Transverse colon (tissue), 4 donors: ENCODE results near the gene OR4S1. TPM values are rescaled to one million over a fixed set of nuclear protein-coding genes. Genes with fewer than 3 reads are reported as not detected.
"Not testable (repeated sequence)": the region's sequence is repeated elsewhere in the genome, so short reads cannot be mapped to it uniquely, and the experiment has no call there.

Experiments
- DNase-seq: peaks from one replicate; pipeline ENCODE4 v3.0.0-alpha.2; 2019
- H3K27ac ChIP-seq, 4 donors: fragments of 200-600 bp; sonication (generic); 2 replicates each; pipeline ENCODE4 v1.5.1; 2016 to 2018; ENCODE audit warnings: inconsistent platforms in 4 of 4
- H3K27me3 ChIP-seq: fragments of 200-600 bp; sonication (generic); 2 replicates; pipeline ENCODE4 v1.5.1; 2017; ENCODE audit warnings: inconsistent platforms
- H3K36me3 ChIP-seq, 4 donors: fragments of 200-600 bp; sonication (generic); 2 replicates each; pipeline ENCODE4 v1.5.1; 2017 to 2019; ENCODE audit warnings: inconsistent platforms in 4 of 4
- H3K4me1 ChIP-seq, 4 donors: fragments of 200-600 bp; sonication (generic); 2 replicates each; pipeline ENCODE4 v1.5.1; 2017 to 2020; ENCODE audit warnings: inconsistent platforms in 4 of 4
- H3K4me3 ChIP-seq, 4 donors: fragments of 200-600 bp; sonication (generic); 1 replicate in 1 of 4; 2 replicates in 3 of 4; pipeline versions ENCODE4 v1.5.1 to v1.6.1; 2017 to 2019; ENCODE audit warnings: inconsistent platforms in 4 of 4
- H3K9me3 ChIP-seq, 2 donors: fragments of 200-600 bp; sonication (generic); 2 replicates each; pipeline ENCODE4 v1.5.1; 2017 to 2019; ENCODE audit warnings: inconsistent platforms in 2 of 2
- CTCF ChIP-seq, 5 experiments: fragments of 200-600 bp in 3 of 5; fragments of 450-650 bp in 2 of 5; sonication (generic) in 3 of 5; IDR thresholded peaks; 1 replicate in 2 of 5; 2 replicates in 3 of 5; pipeline ENCODE4 v1.5.1; 2016 to 2017; ENCODE audit warnings: antibody characterized with exemption in 5 of 5, inconsistent platforms in 3 of 5, mild to moderate bottlenecking in 2 of 5, moderate library complexity in 1 of 5
- EP300 ChIP-seq: sonication (generic); formaldehyde crosslinking; IDR thresholded peaks from one replicate; pipeline ENCODE4 v1.6.1; 2017; ENCODE audit warnings: antibody characterized with exemption, low read depth
- POLR2A ChIP-seq: fragments of 450-650 bp; IDR thresholded peaks from one replicate; pipeline ENCODE4 v1.6.1; 2016; ENCODE audit warnings: antibody characterized with exemption, mild to moderate bottlenecking, moderate library complexity
- POLR2AphosphoS5 ChIP-seq, 3 donors: sonication (generic); formaldehyde crosslinking; IDR thresholded peaks; one replicate each; pipeline ENCODE4 v1.6.1; 2016; ENCODE audit warnings: antibody characterized with exemption in 3 of 3
- WGBS, 2 donors: methylation state at CpG; one replicate each; pipeline ENCODE4 v1.1.5; 2018; ENCODE audit warnings: low coverage in 1 of 2; 5-methylcytosine and 5-hydroxymethylcytosine counted together
- in situ Hi-C, 4 donors: fragments of 200-750 bp; cut with MboI; loops; one replicate each; pipeline versions ENCODE4 v1.15.0 to v1.15.1; 2017; ENCODE audit warnings: low sequenced_read_pairs in 3 of 4, low pct_ligation_motif_present in 1 of 4, low pct_unique_long_range_greater_than_20kb in 1 of 4
- intact Hi-C: fragments of 100-400 bp; cut with DNase I; formaldehyde crosslinking; loops from one replicate; pipeline ENCODE4 v1.15.1; 2023; ENCODE audit warnings: low total_unique reads
- total RNA-seq, 4 donors: library from RNA; depleted of rRNA; stranded (reverse); fragments of >200 nt; gene quantifications; one replicate each; pipeline ENCODE4 v1.1.0, GENCODE V29; 2016

OR4S1 gene
- total RNA-seq, 4 donors from 2014 or later: not detected

GRCh38 chr11:48307760-48308386, 1.9 kb downstream of the OR4S1 start:
- intact Hi-C loops (no loop called here), in situ Hi-C loops (no loop called here)
- H3K36me3 ChIP-seq: no peaks in the 10 kb centered on the region
- 22 to 100% methylated on average over 1 to 5 of the region's 5 CpGs for WGBS, 2 donors
- DNase-seq: peak; percentile 61
- TF ChIP-seq POLR2A: no peak
- TF ChIP-seq CTCF (IDR thresholded peaks at IDR 0.05): peak; percentile 52 to 80 (median 65)
- no peak overlapping the region for H3K27ac ChIP-seq
- no peaks in the 10 kb centered on the region for H3K9me3 ChIP-seq
- H3K27me3 ChIP-seq: no peaks in the 10 kb centered on the region
- no peak overlapping the region for H3K4me3 ChIP-seq
- H3K4me1 ChIP-seq: no peaks in the 10 kb centered on the region

- H3K36me3 ChIP-seq, DNase-seq, intact Hi-C loops, H3K4me3 ChIP-seq, H3K27ac ChIP-seq, in situ Hi-C loops, H3K9me3 ChIP-seq, H3K4me1 ChIP-seq, H3K27me3 ChIP-seq: not testable (repeated sequence)
- WGBS, 2 donors: 34 to 42% methylated on average over 2 of the region's 2 CpGs
Measured at GRCh38 chr11:48313590-48313989, 7.6 kb downstream of the OR4S1 start.

GRCh38 chr11:48319813-48320212, 13.8 kb downstream of the OR4S1 start:
- H3K4me1 ChIP-seq, H3K36me3 ChIP-seq, intact Hi-C loops, H3K9me3 ChIP-seq, H3K27ac ChIP-seq, DNase-seq, H3K4me3 ChIP-seq, H3K27me3 ChIP-seq: not testable (repeated sequence)
- in situ Hi-C loops: loop anchor here in 1 of 4 donors (5.0 kb wide), 1 partner anchor 1737 kb away; no protein-coding TSS in a partner anchor
- WGBS, 2 donors: 80 to 83% methylated on average over 2 of the region's 2 CpGs

GRCh38 chr11:48324620-48325019, 18.6 kb downstream of the OR4S1 start, which contains the start of gene OR4C3:
OR4C3 (plus strand) TSS chr11:48324920; CDS start chr11:48325022, 102 bp downstream.
- DNase-seq, H3K4me1 ChIP-seq, H3K27me3 ChIP-seq, H3K4me3 ChIP-seq, H3K27ac ChIP-seq, H3K36me3 ChIP-seq, H3K9me3 ChIP-seq, intact Hi-C loops: not testable (repeated sequence)
- in situ Hi-C loops: loop anchor here in 1 of 4 donors (5.0 kb wide), 1 partner anchor 1733 kb away; no protein-coding TSS in a partner anchor

- Histone ChIP-seq H3K27ac (no peak overlapping the region), H3K9me3 (no peaks in the 10 kb centered on the region), H3K4me3 (no peak overlapping the region), H3K27me3 (no peaks in the 10 kb centered on the region), H3K36me3 (no peaks in the 10 kb centered on the region), H3K4me1 (no peaks in the 10 kb centered on the region)
- WGBS, 2 donors: 24 to 49% methylated on average over 2 of the region's 2 CpGs
- DNase-seq: no peak
- TF ChIP-seq EP300: no peak
- TF ChIP-seq POLR2AphosphoS5 (IDR thresholded peaks at IDR 0.05): no peak
- no peak for TF ChIP-seq POLR2A
- TF ChIP-seq CTCF (IDR thresholded peaks at IDR 0.05): no peak
- in situ Hi-C loops: no loop called here
- intact Hi-C loops: no loop called here
Measured at GRCh38 chr11:48341466-48341865, 35.4 kb downstream of the OR4S1 start.

GRCh38 chr11:48342505-48342904, 36.5 kb downstream of the OR4S1 start:
- H3K4me3 ChIP-seq, H3K9me3 ChIP-seq, H3K27ac ChIP-seq, H3K4me1 ChIP-seq, in situ Hi-C loops, intact Hi-C loops, DNase-seq, H3K27me3 ChIP-seq, H3K36me3 ChIP-seq: not testable (repeated sequence)
- 33 to 43% methylated on average over 2 of the region's 2 CpGs for WGBS, 2 donors

- 81% methylated on average over 5 of the region's 5 CpGs; no CpG with 5 or more reads in 1 of the 2 donors for WGBS, 2 donors
- H3K27me3 ChIP-seq, H3K27ac ChIP-seq, in situ Hi-C loops, H3K4me3 ChIP-seq, intact Hi-C loops, H3K4me1 ChIP-seq, H3K9me3 ChIP-seq, H3K36me3 ChIP-seq, DNase-seq: not testable (repeated sequence)
Measured at GRCh38 chr11:48346286-48346685, 40.3 kb downstream of the OR4S1 start.
